WI38 (cell line): ENCODE data around the gene F7.
"Not testable (repeated sequence)": the region's sequence is repeated elsewhere in the genome, so short reads cannot be mapped to it uniquely, and the experiment has no call there.

ENCODE experiments used
- H3K4me3 ChIP-seq: 2 replicates; pipeline ENCODE4 v1.5.1; 2011; ENCODE audit warnings: low read depth, mild to moderate bottlenecking, control low read depth, low read length
- CTCF ChIP-seq: IDR thresholded peaks from 2 replicates; pipeline ENCODE4 v1.5.1; 2012; ENCODE audit warnings: low read depth, mild to moderate bottlenecking, control low read depth, low read length

F7 gene

DNA sequence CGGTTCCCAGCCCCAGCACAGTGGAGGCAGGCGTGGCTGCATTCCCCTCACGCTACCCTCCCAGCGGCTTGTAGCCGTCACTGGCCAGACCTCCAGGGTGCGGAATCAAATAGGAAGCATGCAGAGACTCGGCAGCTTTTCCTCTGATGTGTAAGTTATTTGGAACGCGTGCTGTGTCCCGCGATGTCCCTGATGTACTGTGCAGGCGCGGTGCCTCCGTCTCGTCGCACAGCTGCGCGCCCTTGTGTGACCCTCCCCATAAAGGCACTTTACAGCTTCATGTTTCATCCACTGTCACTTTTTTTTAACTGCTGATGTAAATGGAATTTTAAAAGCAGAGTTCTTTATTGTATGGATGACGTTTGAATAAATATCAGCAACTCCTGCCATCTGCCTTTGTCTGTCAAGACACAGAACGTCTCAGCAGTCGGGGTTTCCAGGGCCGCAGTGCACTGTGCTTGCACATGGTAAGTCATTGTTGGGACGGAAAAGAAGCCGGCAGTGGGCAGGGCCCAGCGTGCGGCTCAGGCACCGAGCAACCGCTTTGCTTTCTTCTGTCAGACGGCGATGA lies 7.3 kb upstream of the F7 start:
- no peak overlapping the region for H3K4me3 ChIP-seq
- no peak for TF ChIP-seq CTCF

- TF ChIP-seq CTCF: no peak
- H3K4me3 ChIP-seq: no peak overlapping the region
Measured at GRCh38 chr13:113099142-113099541, 6.4 kb upstream of the F7 start.

DNA sequence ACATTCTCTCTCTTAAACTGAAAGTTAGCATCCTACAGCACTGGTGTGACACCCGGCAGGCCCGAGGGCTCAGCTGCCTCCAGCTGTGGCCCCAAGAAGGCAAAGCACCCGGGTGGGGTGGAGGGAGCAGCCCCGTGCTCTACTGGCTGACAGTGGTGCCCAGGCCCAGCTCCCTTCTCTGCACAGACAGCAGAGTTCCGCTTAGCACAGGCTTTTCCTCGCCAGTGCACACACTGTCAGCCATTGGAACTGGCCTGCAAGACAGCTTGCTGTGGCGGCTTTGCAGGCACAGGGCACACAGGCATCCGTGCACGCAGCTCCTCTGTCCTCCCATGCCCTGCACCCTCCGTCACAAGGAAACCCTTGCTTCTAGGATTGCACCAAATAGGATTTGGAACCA lies 3.3 kb upstream of the F7 start:
- not testable (repeated sequence) for H3K4me3 ChIP-seq

GRCh38 chr13:113102727-113103126 lies 2.9 kb upstream of the F7 start:
- no peak for TF ChIP-seq CTCF
- H3K4me3 ChIP-seq: no peak overlapping the region

GRCh38 chr13:113103646-113104045 lies 1.9 kb upstream of the F7 start:
- TF ChIP-seq CTCF: no peak
- no peak overlapping the region for H3K4me3 ChIP-seq

DNA sequence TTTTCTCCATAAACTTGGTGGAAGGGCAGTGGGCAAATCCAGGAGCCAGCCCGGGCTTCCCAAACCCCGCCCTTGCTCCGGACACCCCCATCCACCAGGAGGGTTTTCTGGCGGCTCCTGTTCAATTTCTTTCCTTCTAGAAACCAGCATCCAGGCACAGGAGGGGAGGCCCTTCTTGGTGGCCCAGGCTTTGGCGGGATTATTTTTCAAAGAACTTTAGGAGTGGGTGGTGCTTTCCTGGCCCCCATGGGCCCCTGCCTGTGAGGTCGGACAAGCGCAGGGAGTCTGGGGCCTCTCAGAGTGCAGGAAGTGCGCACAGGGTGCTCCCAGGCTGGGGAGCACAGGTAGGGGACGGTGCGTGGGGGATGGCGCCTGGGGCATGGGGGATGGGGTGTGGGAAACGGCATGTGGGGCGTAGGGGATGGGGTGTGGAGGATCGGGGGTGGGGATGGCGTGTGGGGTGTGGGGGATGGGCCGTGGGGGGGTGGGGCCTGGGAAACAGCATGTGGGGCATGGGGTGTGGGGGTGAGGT lies 396 bp downstream of the F7 start:
- TF ChIP-seq CTCF: no peak
- no peak overlapping the region for H3K4me3 ChIP-seq

GRCh38 chr13:113106711-113107351 lies 1.2 kb downstream of the F7 start:
- no peak for TF ChIP-seq CTCF

GRCh38 chr13:113108521-113108920 lies 2.9 kb downstream of the F7 start:
- H3K4me3 ChIP-seq: not testable (repeated sequence)

More at GRCh38 chr13:113106711-113107351, 1.2 kb downstream of the F7 start:
- H3K4me3 ChIP-seq: no peak overlapping the region
